Measurements from ENCODE around the gene SLC6A13. TPM values are rescaled to one million over a fixed set of nuclear protein-coding genes. Genes with fewer than 3 reads are reported as not detected.

The SLC6A13 gene
- total RNA-seq, 1 experiment from 2014 or later: 0.37 TPM

- ChIA-PET POLR2A (no interaction called here), CTCF (no interaction called here)
- H3K27me3 Mint-ChIP-seq (ENCODE audit: low read depth): peaks cover 4% of the 10 kb centered on the region; the same call in 1 of the 2 replicates
- H3K27ac Mint-ChIP-seq: no peak overlapping the region
- no peak overlapping the region for H3K4me3 Mint-ChIP-seq
- peaks cover 32% of the 10 kb centered on the region for H3K9me3 Mint-ChIP-seq
- TF ChIP-seq ESRRA (CRISPR knock-in tag; IDR thresholded peaks at IDR 0.05; ENCODE audit: borderline replicate concordance) (no peak), TEAD1 (CRISPR knock-in tag; IDR thresholded peaks at IDR 0.05) (no peak), ZBTB21 (CRISPR knock-in tag; IDR thresholded peaks at IDR 0.05; ENCODE audit: borderline replicate concordance) (no peak), STAT6 (CRISPR knock-in tag; conservative IDR thresholded peaks at IDR 0.05; ENCODE audit: low read depth) (no peak), FOXJ3 (CRISPR knock-in tag; IDR thresholded peaks at IDR 0.05; ENCODE audit: borderline replicate concordance) (no peak), TP53 (CRISPR knock-in tag; IDR thresholded peaks at IDR 0.05) (no peak), ZNF423 (CRISPR knock-in tag; IDR thresholded peaks at IDR 0.05) (no peak), ZNF281 (CRISPR knock-in tag; IDR thresholded peaks at IDR 0.05) (no peak), ETV6 (CRISPR knock-in tag; IDR thresholded peaks at IDR 0.05) (no peak), PREB (CRISPR knock-in tag; IDR thresholded peaks at IDR 0.05; ENCODE audit: borderline replicate concordance) (no peak), ZNF425 (CRISPR knock-in tag; conservative IDR thresholded peaks at IDR 0.05) (no peak), CTCF (IDR thresholded peaks at IDR 0.05) (no peak), EMX1 (CRISPR knock-in tag; IDR thresholded peaks at IDR 0.05) (no peak), NR3C1 (CRISPR knock-in tag; conservative IDR thresholded peaks at IDR 0.05; ENCODE audit: low read depth) (no peak), ZNF416 (CRISPR knock-in tag; IDR thresholded peaks at IDR 0.05) (no peak), TCF7 (CRISPR knock-in tag; IDR thresholded peaks at IDR 0.05; ENCODE audit: low read depth) (no peak)
- TF ChIP-seq, protein P1, sequence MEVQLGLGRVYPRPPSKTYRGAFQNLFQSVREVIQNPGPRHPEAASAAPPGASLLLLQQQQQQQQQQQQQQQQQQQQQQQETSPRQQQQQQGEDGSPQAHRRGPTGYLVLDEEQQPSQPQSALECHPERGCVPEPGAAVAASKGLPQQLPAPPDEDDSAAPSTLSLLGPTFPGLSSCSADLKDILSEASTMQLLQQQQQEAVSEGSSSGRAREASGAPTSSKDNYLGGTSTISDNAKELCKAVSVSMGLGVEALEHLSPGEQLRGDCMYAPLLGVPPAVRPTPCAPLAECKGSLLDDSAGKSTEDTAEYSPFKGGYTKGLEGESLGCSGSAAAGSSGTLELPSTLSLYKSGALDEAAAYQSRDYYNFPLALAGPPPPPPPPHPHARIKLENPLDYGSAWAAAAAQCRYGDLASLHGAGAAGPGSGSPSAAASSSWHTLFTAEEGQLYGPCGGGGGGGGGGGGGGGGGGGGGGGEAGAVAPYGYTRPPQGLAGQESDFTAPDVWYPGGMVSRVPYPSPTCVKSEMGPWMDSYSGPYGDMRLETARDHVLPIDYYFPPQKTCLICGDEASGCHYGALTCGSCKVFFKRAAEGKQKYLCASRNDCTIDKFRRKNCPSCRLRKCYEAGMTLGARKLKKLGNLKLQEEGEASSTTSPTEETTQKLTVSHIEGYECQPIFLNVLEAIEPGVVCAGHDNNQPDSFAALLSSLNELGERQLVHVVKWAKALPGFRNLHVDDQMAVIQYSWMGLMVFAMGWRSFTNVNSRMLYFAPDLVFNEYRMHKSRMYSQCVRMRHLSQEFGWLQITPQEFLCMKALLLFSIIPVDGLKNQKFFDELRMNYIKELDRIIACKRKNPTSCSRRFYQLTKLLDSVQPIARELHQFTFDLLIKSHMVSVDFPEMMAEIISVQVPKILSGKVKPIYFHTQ (CRISPR knock-in tag; IDR thresholded peaks at IDR 0.05): no peak
- TF ChIP-seq, protein P2, sequence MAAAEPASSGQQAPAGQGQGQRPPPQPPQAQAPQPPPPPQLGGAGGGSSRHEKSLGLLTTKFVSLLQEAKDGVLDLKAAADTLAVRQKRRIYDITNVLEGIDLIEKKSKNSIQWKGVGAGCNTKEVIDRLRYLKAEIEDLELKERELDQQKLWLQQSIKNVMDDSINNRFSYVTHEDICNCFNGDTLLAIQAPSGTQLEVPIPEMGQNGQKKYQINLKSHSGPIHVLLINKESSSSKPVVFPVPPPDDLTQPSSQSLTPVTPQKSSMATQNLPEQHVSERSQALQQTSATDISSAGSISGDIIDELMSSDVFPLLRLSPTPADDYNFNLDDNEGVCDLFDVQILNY (CRISPR knock-in tag; IDR thresholded peaks at IDR 0.05): no peak
- peaks cover 14% of the 10 kb centered on the region for H3K36me3 Mint-ChIP-seq
- H3K4me1 Mint-ChIP-seq: no peaks in the 10 kb centered on the region
- DNase-seq (ENCODE audit: low spot score) (no peak), ATAC-seq (no peak)
Measured at GRCh38 chr12:241266-241665, 21.4 kb downstream of the SLC6A13 start.

All from WTC11 (cell line).